ENCODE measurements around the gene PML.
"Not testable (repeated sequence)": the region's sequence is repeated elsewhere in the genome, so short reads cannot be mapped to it uniquely, and the experiment has no call there.

The PML gene

DNA sequence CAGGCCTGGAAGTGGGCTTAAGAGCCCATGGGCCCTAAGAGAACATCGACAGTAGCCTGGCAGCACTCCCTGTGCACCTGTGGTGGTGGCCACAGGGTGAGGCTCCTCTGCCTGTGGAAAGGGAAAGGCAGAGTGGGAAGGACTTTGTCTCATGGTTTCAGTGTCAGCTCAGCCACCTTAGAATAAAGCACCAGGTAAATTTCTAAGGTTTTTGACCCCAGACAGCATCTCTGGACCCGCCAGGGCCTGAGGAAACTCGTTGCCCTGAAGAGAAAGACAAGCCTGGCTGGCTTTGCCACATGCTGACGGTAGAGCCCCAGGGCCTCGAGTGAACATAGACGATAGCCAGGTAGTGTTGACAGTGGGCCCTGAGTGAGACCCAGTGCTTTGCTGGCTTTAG lies 65.7 kb downstream of the PML start:
- no peak for TF ChIP-seq EZH2phosphoT487 (IDR thresholded peaks at IDR 0.05; ENCODE audit: borderline replicate concordance)
- TF ChIP-seq, protein P1, sequence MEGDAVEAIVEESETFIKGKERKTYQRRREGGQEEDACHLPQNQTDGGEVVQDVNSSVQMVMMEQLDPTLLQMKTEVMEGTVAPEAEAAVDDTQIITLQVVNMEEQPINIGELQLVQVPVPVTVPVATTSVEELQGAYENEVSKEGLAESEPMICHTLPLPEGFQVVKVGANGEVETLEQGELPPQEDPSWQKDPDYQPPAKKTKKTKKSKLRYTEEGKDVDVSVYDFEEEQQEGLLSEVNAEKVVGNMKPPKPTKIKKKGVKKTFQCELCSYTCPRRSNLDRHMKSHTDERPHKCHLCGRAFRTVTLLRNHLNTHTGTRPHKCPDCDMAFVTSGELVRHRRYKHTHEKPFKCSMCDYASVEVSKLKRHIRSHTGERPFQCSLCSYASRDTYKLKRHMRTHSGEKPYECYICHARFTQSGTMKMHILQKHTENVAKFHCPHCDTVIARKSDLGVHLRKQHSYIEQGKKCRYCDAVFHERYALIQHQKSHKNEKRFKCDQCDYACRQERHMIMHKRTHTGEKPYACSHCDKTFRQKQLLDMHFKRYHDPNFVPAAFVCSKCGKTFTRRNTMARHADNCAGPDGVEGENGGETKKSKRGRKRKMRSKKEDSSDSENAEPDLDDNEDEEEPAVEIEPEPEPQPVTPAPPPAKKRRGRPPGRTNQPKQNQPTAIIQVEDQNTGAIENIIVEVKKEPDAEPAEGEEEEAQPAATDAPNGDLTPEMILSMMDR (conservative IDR thresholded peaks at IDR 0.05; ENCODE audit: low read length): no peak
- Histone ChIP-seq H3K27me3 (ENCODE audit: insufficient read depth, low read length, poor library complexity, severe bottlenecking) (no peaks in the 10 kb centered on the region), H3K4me3 (ENCODE audit: low read length, poor library complexity, severe bottlenecking) (no peak overlapping the region), H3K79me2 (ENCODE audit: insufficient read depth, low read length) (no peaks in the 10 kb centered on the region), H3K9me3 (ENCODE audit: insufficient read depth, low read depth, low read length) (no peaks in the 10 kb centered on the region), H3F3A (ENCODE audit: low read depth) (no peaks in the 10 kb centered on the region), H3K9ac (ENCODE audit: low read depth, low read length, poor library complexity, severe bottlenecking) (no peak overlapping the region), H2AFZ (ENCODE audit: low read length) (no peak overlapping the region), H4K20me1 (ENCODE audit: insufficient read depth, low read length, poor library complexity, severe bottlenecking) (no peaks in the 10 kb centered on the region), H3K4me2 (ENCODE audit: low read depth, low read length, poor library complexity, severe bottlenecking) (no peak overlapping the region), H3K36me3 (ENCODE audit: insufficient read depth, low read length) (no peaks in the 10 kb centered on the region), H3K4me1 (ENCODE audit: insufficient read depth, low read length, poor library complexity, severe bottlenecking) (peaks cover 10% of the 10 kb centered on the region), H3K9me2 (replicated peaks; ENCODE audit: low read depth, low read length) (no peaks in the 10 kb centered on the region)

DNA sequence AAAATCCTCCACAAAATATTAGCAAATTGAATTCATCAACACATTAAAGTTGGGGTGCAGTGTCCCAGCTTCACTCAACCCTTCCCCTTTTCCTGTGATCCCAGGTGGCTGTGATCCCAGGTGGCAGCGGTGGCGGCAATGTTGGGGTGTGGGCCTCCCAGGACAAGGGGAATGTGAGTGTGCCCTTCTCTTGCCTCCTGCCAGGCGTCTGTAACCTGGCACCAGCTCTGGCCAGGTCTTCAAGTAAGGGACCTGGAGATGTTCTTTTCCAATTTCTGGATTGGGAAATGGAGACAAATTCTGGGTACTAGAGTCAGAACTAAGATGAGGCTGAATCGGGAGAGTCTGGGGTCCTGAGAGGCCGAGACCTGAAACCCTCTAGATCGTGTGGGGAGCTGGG lies 67.7 kb downstream of the PML start:
- Histone ChIP-seq H4K20me1 (ENCODE audit: insufficient read depth, low read length, poor library complexity, severe bottlenecking) (no peaks in the 10 kb centered on the region), H2AFZ (ENCODE audit: low read length) (no peak overlapping the region), H3F3A (ENCODE audit: low read depth) (no peaks in the 10 kb centered on the region), H3K79me2 (ENCODE audit: insufficient read depth, low read length) (no peaks in the 10 kb centered on the region), H3K4me1 (ENCODE audit: insufficient read depth, low read length, poor library complexity, severe bottlenecking) (peaks cover 10% of the 10 kb centered on the region), H3K9me2 (replicated peaks; ENCODE audit: low read depth, low read length) (no peaks in the 10 kb centered on the region), H3K4me3 (ENCODE audit: low read length, poor library complexity, severe bottlenecking) (no peak overlapping the region), H3K4me2 (ENCODE audit: low read depth, low read length, poor library complexity, severe bottlenecking) (no peak overlapping the region), H3K9ac (ENCODE audit: low read depth, low read length, poor library complexity, severe bottlenecking) (no peak overlapping the region), H3K36me3 (ENCODE audit: insufficient read depth, low read length) (no peaks in the 10 kb centered on the region), H3K27me3 (ENCODE audit: insufficient read depth, low read length, poor library complexity, severe bottlenecking) (no peaks in the 10 kb centered on the region), H3K9me3 (ENCODE audit: insufficient read depth, low read depth, low read length) (no peaks in the 10 kb centered on the region)
- TF ChIP-seq EZH2phosphoT487 (IDR thresholded peaks at IDR 0.05; ENCODE audit: borderline replicate concordance): no peak
- TF ChIP-seq, protein P1 (conservative IDR thresholded peaks at IDR 0.05; ENCODE audit: low read length): no peak

DNA sequence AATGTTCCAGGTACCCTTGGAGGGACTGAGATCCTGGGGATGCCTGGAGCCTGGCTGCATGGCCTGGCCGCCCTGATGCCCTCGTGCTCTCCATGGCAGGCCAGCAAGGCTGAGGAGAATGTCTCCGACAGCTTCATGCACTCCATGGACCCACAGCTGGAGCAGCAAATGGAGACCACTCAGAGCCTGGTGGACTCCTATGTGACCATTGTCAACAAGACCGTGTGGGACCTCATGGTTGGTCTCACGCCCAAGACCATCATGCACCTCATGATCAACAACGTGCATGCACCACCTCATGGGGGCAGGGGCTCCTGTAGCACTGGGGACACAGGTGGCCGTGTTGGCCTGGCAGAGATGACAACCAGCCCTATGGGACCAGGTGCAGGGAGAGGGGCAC lies 68.2 kb downstream of the PML start:
- Histone ChIP-seq H3K79me2 (ENCODE audit: insufficient read depth, low read length) (no peaks in the 10 kb centered on the region), H3F3A (ENCODE audit: low read depth) (no peaks in the 10 kb centered on the region), H3K9me3 (ENCODE audit: insufficient read depth, low read depth, low read length) (no peaks in the 10 kb centered on the region), H3K27me3 (ENCODE audit: insufficient read depth, low read length, poor library complexity, severe bottlenecking) (no peaks in the 10 kb centered on the region), H2AFZ (ENCODE audit: low read length) (no peak overlapping the region), H4K20me1 (ENCODE audit: insufficient read depth, low read length, poor library complexity, severe bottlenecking) (no peaks in the 10 kb centered on the region), H3K9me2 (replicated peaks; ENCODE audit: low read depth, low read length) (no peaks in the 10 kb centered on the region), H3K36me3 (ENCODE audit: insufficient read depth, low read length) (no peaks in the 10 kb centered on the region), H3K4me2 (ENCODE audit: low read depth, low read length, poor library complexity, severe bottlenecking) (no peak overlapping the region), H3K4me1 (ENCODE audit: insufficient read depth, low read length, poor library complexity, severe bottlenecking) (peaks cover 10% of the 10 kb centered on the region), H3K4me3 (ENCODE audit: low read length, poor library complexity, severe bottlenecking) (no peak overlapping the region), H3K9ac (ENCODE audit: low read depth, low read length, poor library complexity, severe bottlenecking) (no peak overlapping the region)
- no peak for TF ChIP-seq EZH2phosphoT487 (IDR thresholded peaks at IDR 0.05; ENCODE audit: borderline replicate concordance)
- TF ChIP-seq, protein P1 (conservative IDR thresholded peaks at IDR 0.05; ENCODE audit: low read length): no peak

DNA sequence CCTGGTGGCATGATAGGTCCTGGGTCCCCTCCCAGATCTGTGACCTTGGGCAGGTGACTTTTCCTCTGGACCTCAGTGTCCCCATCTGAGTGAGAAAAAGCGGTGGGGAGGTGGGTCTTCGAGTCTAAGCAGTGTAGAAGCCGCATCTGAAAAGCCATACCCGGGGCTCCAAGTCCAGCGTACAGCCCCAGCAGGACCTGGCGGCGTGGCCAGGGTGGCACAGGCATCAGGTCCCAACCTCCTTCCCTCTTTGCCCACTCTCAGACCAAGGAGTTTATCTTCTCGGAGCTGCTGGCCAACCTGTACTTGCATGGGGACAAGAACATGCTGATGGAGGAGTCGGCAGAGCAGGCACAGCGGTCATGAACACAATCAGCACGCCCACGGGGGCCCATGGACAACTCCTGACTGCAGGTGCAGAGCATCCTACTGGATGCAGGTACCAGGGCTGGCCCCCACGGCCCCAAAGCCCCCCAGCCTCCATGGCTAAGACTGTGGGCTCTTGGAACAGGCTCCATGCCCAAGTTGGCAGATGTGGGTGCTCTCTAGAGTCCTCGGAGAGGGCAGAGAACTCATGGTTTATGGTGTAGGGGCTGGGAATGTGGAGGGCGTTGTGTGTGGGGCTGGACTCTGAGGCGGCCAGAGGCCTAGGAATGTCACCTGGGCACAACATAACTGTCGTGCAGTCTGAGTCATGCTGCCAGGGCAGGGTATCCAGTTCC lies 69.1 kb downstream of the PML start:
- H4K20me1 ChIP-seq (ENCODE audit: insufficient read depth, low read length, poor library complexity, severe bottlenecking); H3K79me2 ChIP-seq (ENCODE audit: insufficient read depth, low read length); H3K4me1 ChIP-seq (ENCODE audit: insufficient read depth, low read length, poor library complexity, severe bottlenecking); H2AFZ ChIP-seq (ENCODE audit: low read length); H3K9me3 ChIP-seq (ENCODE audit: insufficient read depth, low read depth, low read length); H3K4me3 ChIP-seq (ENCODE audit: low read length, poor library complexity, severe bottlenecking); H3K27me3 ChIP-seq (ENCODE audit: insufficient read depth, low read length, poor library complexity, severe bottlenecking); H3K9me2 ChIP-seq (replicated peaks; ENCODE audit: low read depth, low read length); H3K4me2 ChIP-seq (ENCODE audit: low read depth, low read length, poor library complexity, severe bottlenecking); H3K9ac ChIP-seq (ENCODE audit: low read depth, low read length, poor library complexity, severe bottlenecking); H3K36me3 ChIP-seq (ENCODE audit: insufficient read depth, low read length); H3F3A ChIP-seq (ENCODE audit: low read depth): not testable (repeated sequence)

DNA sequence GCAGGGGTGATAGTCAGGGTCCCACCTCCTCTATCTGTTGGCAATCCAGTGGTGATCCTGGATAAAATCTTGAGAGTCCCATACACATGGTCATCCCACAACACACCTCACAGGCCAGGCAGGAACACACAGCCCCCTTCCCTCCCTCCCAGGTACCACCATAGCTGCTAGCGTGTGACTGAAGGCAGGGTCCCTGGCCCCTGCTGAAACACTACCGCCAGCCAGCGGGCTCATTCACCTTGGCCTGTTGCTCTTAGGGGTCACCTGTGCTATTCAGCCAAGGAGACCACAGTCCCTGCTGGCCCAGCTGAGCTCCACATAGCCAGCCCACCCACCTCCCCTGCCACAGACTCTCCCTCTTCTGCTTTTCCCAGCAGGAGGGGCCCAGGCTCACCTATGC lies 69.7 kb downstream of the PML start:
- H3K4me2 ChIP-seq (ENCODE audit: low read depth, low read length, poor library complexity, severe bottlenecking); H3K4me1 ChIP-seq (ENCODE audit: insufficient read depth, low read length, poor library complexity, severe bottlenecking); H3F3A ChIP-seq (ENCODE audit: low read depth); H3K9ac ChIP-seq (ENCODE audit: low read depth, low read length, poor library complexity, severe bottlenecking); H3K27me3 ChIP-seq (ENCODE audit: insufficient read depth, low read length, poor library complexity, severe bottlenecking); H3K9me2 ChIP-seq (replicated peaks; ENCODE audit: low read depth, low read length); H3K9me3 ChIP-seq (ENCODE audit: insufficient read depth, low read depth, low read length); H3K79me2 ChIP-seq (ENCODE audit: insufficient read depth, low read length); H3K4me3 ChIP-seq (ENCODE audit: low read length, poor library complexity, severe bottlenecking); H4K20me1 ChIP-seq (ENCODE audit: insufficient read depth, low read length, poor library complexity, severe bottlenecking); H3K36me3 ChIP-seq (ENCODE audit: insufficient read depth, low read length); H2AFZ ChIP-seq (ENCODE audit: low read length): not testable (repeated sequence)

Measured in Loucy (cell line).